Breast epithelium (tissue), 3 donors: ENCODE data around the gene CACNA2D4.

ENCODE experiments used
- POLR2A ChIP-seq: fragments of 450-650 bp; IDR thresholded peaks from one replicate; pipeline ENCODE4 v1.6.1; 2016; ENCODE audit warnings: antibody characterized with exemption, mild to moderate bottlenecking, moderate library complexity
- POLR2AphosphoS5 ChIP-seq, 3 donors: sonication (generic); formaldehyde crosslinking; IDR thresholded peaks; one replicate each; pipeline ENCODE4 v1.6.1; 2017; ENCODE audit warnings: antibody characterized with exemption in 3 of 3
- TF ChIP-seq, protein P1 (sequence below), 3 donors: fragments of 450-650 bp; IDR thresholded peaks; one replicate each; pipeline ENCODE4 v1.5.1; 2016 to 2017; ENCODE audit warnings: antibody characterized with exemption in 3 of 3, mild to moderate bottlenecking in 3 of 3, moderate library complexity in 3 of 3

DNA sequence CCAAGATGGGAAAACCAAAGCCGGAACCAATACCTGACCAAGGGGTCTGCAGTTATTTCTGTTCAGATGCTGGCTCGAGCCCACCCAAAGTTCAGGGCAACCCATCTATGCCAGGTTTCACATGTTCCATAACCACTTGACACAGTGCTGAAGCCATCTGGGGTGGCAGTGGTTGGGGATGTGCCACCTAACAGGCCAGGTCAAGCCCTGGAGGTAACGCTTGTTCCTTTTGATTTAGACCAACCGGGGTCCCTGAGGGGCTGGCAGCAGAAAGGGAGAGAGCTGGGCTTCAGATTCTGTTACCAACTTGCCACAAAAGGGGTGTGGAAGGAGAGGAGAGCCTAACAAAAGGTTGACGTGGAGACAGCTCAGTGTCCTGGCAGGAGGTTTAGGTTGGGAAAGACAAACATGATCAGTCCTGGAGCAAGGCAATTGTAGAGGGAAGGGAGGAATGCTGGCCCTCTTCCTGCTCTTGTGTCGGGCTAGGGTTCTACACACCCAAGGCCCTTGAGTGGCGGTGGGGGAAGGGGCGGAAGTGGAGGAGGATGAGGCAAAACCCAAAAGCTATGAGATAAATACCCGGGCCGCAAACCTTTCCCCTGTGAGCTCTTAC, 31.9 kb downstream of the CACNA2D4 start:
- TF ChIP-seq, protein P1, sequence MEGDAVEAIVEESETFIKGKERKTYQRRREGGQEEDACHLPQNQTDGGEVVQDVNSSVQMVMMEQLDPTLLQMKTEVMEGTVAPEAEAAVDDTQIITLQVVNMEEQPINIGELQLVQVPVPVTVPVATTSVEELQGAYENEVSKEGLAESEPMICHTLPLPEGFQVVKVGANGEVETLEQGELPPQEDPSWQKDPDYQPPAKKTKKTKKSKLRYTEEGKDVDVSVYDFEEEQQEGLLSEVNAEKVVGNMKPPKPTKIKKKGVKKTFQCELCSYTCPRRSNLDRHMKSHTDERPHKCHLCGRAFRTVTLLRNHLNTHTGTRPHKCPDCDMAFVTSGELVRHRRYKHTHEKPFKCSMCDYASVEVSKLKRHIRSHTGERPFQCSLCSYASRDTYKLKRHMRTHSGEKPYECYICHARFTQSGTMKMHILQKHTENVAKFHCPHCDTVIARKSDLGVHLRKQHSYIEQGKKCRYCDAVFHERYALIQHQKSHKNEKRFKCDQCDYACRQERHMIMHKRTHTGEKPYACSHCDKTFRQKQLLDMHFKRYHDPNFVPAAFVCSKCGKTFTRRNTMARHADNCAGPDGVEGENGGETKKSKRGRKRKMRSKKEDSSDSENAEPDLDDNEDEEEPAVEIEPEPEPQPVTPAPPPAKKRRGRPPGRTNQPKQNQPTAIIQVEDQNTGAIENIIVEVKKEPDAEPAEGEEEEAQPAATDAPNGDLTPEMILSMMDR (IDR thresholded peaks at IDR 0.05) = no peak
- TF ChIP-seq POLR2A (no peak), POLR2AphosphoS5 (IDR thresholded peaks at IDR 0.05) (no peak)
